VCaP (cell line): ENCODE measurements around the gene GFPT2.

Experiments
- H3K27ac ChIP-seq: fragments of 450-650 bp; 2 replicates; pipeline ENCODE4 v1.5.1; 2017
- CTCF ChIP-seq: fragments of 450-650 bp; conservative IDR thresholded peaks from 2 replicates; pipeline ENCODE4 v1.5.1; 2017; ENCODE audit warnings: mild to moderate bottlenecking, moderate library complexity

The GFPT2 gene

GRCh38 chr5:180291943-180292831 lies 60.9 kb downstream of the GFPT2 start, which contains the start of gene MAPK9:
Gene MAPK9 (minus strand): TSS chr5:180292083. CDS start chr5:180280561, 11,522 bp downstream.
- H3K27ac ChIP-seq = peak within 1 kb of the TSS; percentile 97
- no peak for TF ChIP-seq CTCF

GRCh38 chr5:180291234-180291940 lies 61.7 kb downstream of the GFPT2 start:
- peak overlapping the region; percentile 97 for H3K27ac ChIP-seq
- peak; percentile 63 for TF ChIP-seq CTCF

- no peak for TF ChIP-seq CTCF
- H3K27ac ChIP-seq = peak overlapping the region; percentile 97
Measured at GRCh38 chr5:180290568-180291233, 62.4 kb downstream of the GFPT2 start.

- TF ChIP-seq CTCF = no peak
- H3K27ac ChIP-seq = peak overlapping the region; percentile 97
Measured at GRCh38 chr5:180289966-180290365, 63.2 kb downstream of the GFPT2 start.

- peak overlapping the region; percentile 97 for H3K27ac ChIP-seq
- TF ChIP-seq CTCF = no peak
Measured at GRCh38 chr5:180289433-180289832, 63.7 kb downstream of the GFPT2 start.

- H3K27ac ChIP-seq = peak overlapping the region; percentile 97
- TF ChIP-seq CTCF = no peak
Measured at GRCh38 chr5:180287868-180288267, 65.3 kb downstream of the GFPT2 start.

- no peak for TF ChIP-seq CTCF
- H3K27ac ChIP-seq = peak overlapping the region; percentile 97
Measured at GRCh38 chr5:180287404-180287803, 65.7 kb downstream of the GFPT2 start.
